Measurements from ENCODE around the gene NEK6. TPM values are rescaled to one million over a fixed set of nuclear protein-coding genes. Genes with fewer than 3 reads are reported as not detected.

Gene NEK6
- total RNA-seq, 1 experiment from 2014 or later = 21.1 TPM

DNA sequence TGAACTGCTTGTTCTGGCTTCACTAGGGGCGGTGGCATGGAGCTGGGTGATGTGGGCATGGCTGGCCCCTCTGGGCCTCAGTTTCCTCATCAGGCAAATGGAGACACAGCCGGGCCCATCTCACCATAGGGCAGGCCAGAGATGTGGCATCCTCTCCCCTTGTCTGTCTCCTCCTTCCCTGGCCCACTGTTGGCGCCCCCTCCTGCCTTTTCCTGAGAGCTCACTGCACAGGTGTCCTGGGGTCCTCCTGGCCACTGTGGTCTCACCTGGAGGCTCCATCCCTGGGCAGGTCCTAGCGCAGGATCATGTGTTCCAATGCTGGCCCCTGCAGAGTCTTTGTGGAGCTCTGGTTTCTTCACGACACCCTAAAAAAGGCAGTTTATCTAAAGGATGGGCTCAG lies 53.5 kb downstream of the NEK6 start:
- CTCF ChIA-PET = no interaction called here
- H3K9ac ChIP-seq (ENCODE audit: low read length) = no peak overlapping the region

DNA sequence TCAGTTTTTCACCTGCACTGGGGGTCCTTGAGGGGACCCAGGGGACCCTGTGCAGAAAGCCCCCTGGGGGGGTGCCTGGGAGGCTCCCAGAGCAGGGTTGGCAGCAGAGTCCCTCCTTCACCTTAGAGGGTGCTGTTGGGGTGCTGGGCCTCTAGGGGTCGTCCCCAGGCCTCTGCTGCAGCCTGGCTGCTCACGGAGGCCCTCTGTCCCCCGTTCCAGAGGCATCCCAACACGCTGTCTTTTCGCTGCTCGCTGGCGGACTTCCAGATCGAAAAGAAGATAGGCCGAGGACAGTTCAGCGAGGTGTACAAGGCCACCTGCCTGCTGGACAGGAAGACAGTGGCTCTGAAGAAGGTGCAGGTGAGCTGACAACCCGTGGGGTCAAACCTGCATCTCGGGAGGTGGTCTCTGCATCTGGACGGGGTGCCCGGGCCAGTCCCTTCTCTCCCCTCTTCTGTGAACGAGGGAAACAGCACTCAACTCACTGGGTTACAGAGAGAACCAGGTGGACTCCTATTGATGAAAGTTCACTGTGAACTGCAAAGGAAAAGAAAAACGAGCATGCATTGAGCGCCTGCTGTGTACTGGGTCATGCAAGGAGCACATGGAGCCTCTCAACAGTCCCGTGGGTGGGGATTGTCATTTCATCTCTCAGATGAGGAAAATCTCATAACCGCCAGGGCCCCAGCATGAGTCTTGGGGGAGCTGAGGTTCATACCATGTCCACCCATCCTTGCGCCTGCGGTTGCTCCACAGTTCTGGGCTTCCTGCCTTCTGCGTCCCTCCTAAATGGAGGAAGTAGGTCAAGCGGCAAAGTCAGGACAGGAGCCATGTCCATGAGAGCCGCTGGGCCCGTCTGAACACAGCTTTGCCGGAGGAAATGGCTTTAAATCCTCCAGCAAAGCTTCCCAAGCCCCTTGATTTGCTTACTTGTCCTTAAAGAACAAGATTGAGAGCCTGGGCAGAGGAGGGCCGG lies 54.8 kb downstream of the NEK6 start:
- Histone ChIP-seq H3K27ac (ENCODE audit: low read length) (no peak overlapping the region), H3K4me2 (ENCODE audit: low read length) (no peak overlapping the region), H3K4me3 (ENCODE audit: low read length) (no peak overlapping the region), H3K27me3 (ENCODE audit: low read length) (no peaks in the 10 kb centered on the region), H3K4me1 (ENCODE audit: insufficient read depth, low read length) (peaks cover 8% of the 10 kb centered on the region), H3K9me2 (replicated peaks; ENCODE audit: low read length) (no peaks in the 10 kb centered on the region), H3K79me2 (ENCODE audit: low read length) (peaks cover 14% of the 10 kb centered on the region; the same call in 1 of the 2 replicates), H2AFZ (ENCODE audit: low read length) (no peak overlapping the region), H3F3A (ENCODE audit: low read length, unreplicated experiment) (no peaks in the 10 kb centered on the region), H3K9ac (ENCODE audit: low read length) (no peak overlapping the region), H3K9me3 (ENCODE audit: low read length) (no peaks in the 10 kb centered on the region), H4K20me1 (ENCODE audit: low read length) (no peaks in the 10 kb centered on the region), H3K36me3 (ENCODE audit: low read depth, low read length) (no peaks in the 10 kb centered on the region; the same call in none of the 2 replicates)
- BruUV-seq (replicated peaks) = no TSS peak
- ChIA-PET POLR2A (ENCODE audit: unreplicated experiment) (no interaction called here), CTCF (no interaction called here)
- no peak for TF ChIP-seq EZH2phosphoT487 (IDR thresholded peaks at IDR 0.05; ENCODE audit: borderline replicate concordance, low read length)
- TF ChIP-seq, protein P1, sequence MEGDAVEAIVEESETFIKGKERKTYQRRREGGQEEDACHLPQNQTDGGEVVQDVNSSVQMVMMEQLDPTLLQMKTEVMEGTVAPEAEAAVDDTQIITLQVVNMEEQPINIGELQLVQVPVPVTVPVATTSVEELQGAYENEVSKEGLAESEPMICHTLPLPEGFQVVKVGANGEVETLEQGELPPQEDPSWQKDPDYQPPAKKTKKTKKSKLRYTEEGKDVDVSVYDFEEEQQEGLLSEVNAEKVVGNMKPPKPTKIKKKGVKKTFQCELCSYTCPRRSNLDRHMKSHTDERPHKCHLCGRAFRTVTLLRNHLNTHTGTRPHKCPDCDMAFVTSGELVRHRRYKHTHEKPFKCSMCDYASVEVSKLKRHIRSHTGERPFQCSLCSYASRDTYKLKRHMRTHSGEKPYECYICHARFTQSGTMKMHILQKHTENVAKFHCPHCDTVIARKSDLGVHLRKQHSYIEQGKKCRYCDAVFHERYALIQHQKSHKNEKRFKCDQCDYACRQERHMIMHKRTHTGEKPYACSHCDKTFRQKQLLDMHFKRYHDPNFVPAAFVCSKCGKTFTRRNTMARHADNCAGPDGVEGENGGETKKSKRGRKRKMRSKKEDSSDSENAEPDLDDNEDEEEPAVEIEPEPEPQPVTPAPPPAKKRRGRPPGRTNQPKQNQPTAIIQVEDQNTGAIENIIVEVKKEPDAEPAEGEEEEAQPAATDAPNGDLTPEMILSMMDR (conservative IDR thresholded peaks at IDR 0.05; ENCODE audit: low read depth, low read length) = no peak
- DNase-seq (no peak), ATAC-seq (no peak)
- intact Hi-C loops (cut with micrococcal nuclease) = no loop called here

More for the DNA sequence above, 53.5 kb downstream of the NEK6 start:
- peaks cover 14% of the 10 kb centered on the region; the same call in 1 of the 2 replicates for H3K79me2 ChIP-seq (ENCODE audit: low read length)
- no peaks in the 10 kb centered on the region for H3K9me2 ChIP-seq (replicated peaks; ENCODE audit: low read length)
- BruUV-seq (replicated peaks) = no TSS peak
- intact Hi-C loops (cut with micrococcal nuclease) = no loop called here
- H3K4me2 ChIP-seq (ENCODE audit: low read length) = no peak overlapping the region
- no peaks in the 10 kb centered on the region for H3K27me3 ChIP-seq (ENCODE audit: low read length)
- H3K27ac ChIP-seq (ENCODE audit: low read length) = no peak overlapping the region
- no peaks in the 10 kb centered on the region for H3F3A ChIP-seq (ENCODE audit: low read length, unreplicated experiment)
- ATAC-seq (no peak), DNase-seq (no peak)
- H3K4me3 ChIP-seq (ENCODE audit: low read length) = no peak overlapping the region
- peaks cover 13% of the 10 kb centered on the region for H3K4me1 ChIP-seq (ENCODE audit: insufficient read depth, low read length)
- no peaks in the 10 kb centered on the region for H3K9me3 ChIP-seq (ENCODE audit: low read length)
- no peak overlapping the region for H2AFZ ChIP-seq (ENCODE audit: low read length)
- no peaks in the 10 kb centered on the region for H4K20me1 ChIP-seq (ENCODE audit: low read length)
- H3K36me3 ChIP-seq (ENCODE audit: low read depth, low read length) = no peaks in the 10 kb centered on the region; the same call in none of the 2 replicates
- TF ChIP-seq, protein P1 (conservative IDR thresholded peaks at IDR 0.05; ENCODE audit: low read depth, low read length) = 0 out of 2 replicates have a peak, but pooled peaks have one; percentile 15
- no peak for TF ChIP-seq EZH2 (IDR thresholded peaks at IDR 0.05; ENCODE audit: low read length, unreplicated experiment)
- POLR2A ChIA-PET (ENCODE audit: unreplicated experiment) = no interaction called here

DNA sequence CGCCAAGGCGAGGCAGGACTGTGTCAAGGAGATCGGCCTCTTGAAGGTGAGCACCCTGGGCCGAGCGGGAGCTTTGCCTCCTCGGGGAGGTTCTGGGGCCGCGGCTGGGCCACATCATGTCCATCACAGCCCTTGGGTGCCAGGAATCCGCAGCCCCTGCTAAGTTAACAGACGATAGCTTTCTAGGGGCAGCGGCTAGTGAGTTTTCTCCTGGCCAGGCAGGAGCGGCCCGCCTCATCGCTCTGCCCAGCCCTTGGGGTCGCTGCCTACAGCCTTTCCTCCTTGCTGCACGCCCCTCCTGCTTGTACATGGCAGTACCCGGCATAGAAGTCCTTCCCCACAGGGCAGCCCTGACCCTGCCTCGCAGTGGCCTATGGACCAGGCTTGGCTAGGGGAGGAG lies 56.2 kb downstream of the NEK6 start:
- BruUV-seq (replicated peaks) = no TSS peak
- H3K36me3 ChIP-seq (ENCODE audit: low read depth, low read length) = no peaks in the 10 kb centered on the region; the same call in none of the 2 replicates

More for the DNA sequence above, 56.2 kb downstream of the NEK6 start:
- POLR2A ChIA-PET (ENCODE audit: unreplicated experiment) = no interaction called here
- DNase-seq (no peak), ATAC-seq (no peak)
- H3K27me3 ChIP-seq (ENCODE audit: low read length) = no peaks in the 10 kb centered on the region
- no peaks in the 10 kb centered on the region for H4K20me1 ChIP-seq (ENCODE audit: low read length)
- intact Hi-C loops (cut with micrococcal nuclease) = no loop called here
- H3K79me2 ChIP-seq (ENCODE audit: low read length) = peaks cover 14% of the 10 kb centered on the region; the same call in 1 of the 2 replicates
- no peak overlapping the region for H3K27ac ChIP-seq (ENCODE audit: low read length)
- H3K9me2 ChIP-seq (replicated peaks; ENCODE audit: low read length) = no peaks in the 10 kb centered on the region
- TF ChIP-seq, protein P1 (conservative IDR thresholded peaks at IDR 0.05; ENCODE audit: low read depth, low read length) = no peak
- no peak for TF ChIP-seq EZH2 (IDR thresholded peaks at IDR 0.05; ENCODE audit: low read length, unreplicated experiment)
- TF ChIP-seq EZH2phosphoT487 (IDR thresholded peaks at IDR 0.05; ENCODE audit: borderline replicate concordance, low read length) = no peak
- H3K9me3 ChIP-seq (ENCODE audit: low read length) = no peaks in the 10 kb centered on the region
- no peak overlapping the region for H3K4me3 ChIP-seq (ENCODE audit: low read length)
- no peak overlapping the region for H3K4me2 ChIP-seq (ENCODE audit: low read length)
- CTCF ChIA-PET = no interaction called here
- no peaks in the 10 kb centered on the region for H3F3A ChIP-seq (ENCODE audit: low read length, unreplicated experiment)
- H3K9ac ChIP-seq (ENCODE audit: low read length) = no peak overlapping the region
- peaks cover 8% of the 10 kb centered on the region for H3K4me1 ChIP-seq (ENCODE audit: insufficient read depth, low read length)
- no peak overlapping the region for H2AFZ ChIP-seq (ENCODE audit: low read length)
